Liver (tissue), 9 donors: Measurements from ENCODE around the gene MTHFD2L. TPM values are rescaled to one million over a fixed set of nuclear protein-coding genes. Genes with fewer than 3 reads are reported as not detected.

Experiments used
- DNase-seq: peaks from one replicate; pipeline ENCODE4 v3.0.0-alpha.2; 2017; ENCODE audit warnings: low spot score
- H3K27ac ChIP-seq, 2 donors: one replicate each; pipeline ENCODE4 v1.7.0; 2013; ENCODE audit warnings: inconsistent platforms in 2 of 2, low read length in 2 of 2, control low read depth in 1 of 2, low read depth in 1 of 2, mild to moderate bottlenecking in 1 of 2
- H3K27me3 ChIP-seq, 4 donors: one replicate each; pipeline versions ENCODE4 v1.6.1 to v1.7.0; 2013; ENCODE audit warnings: low read length in 3 of 4, inconsistent platforms in 1 of 4, mild to moderate bottlenecking in 1 of 4, moderate library complexity in 1 of 4; ENCODE audit not compliant: control insufficient read depth in 4 of 4, insufficient read depth in 4 of 4
- H3K36me3 ChIP-seq, 4 donors: one replicate each; pipeline versions ENCODE4 v1.6.1 to v1.7.0; 2013; ENCODE audit warnings: low read length in 3 of 4, mild to moderate bottlenecking in 3 of 4, low read depth in 1 of 4, moderate library complexity in 1 of 4; ENCODE audit not compliant: control insufficient read depth in 4 of 4, insufficient read depth in 3 of 4
- H3K4me1 ChIP-seq, 4 donors: one replicate each; pipeline versions ENCODE4 v1.6.1 to v1.7.0; 2013; ENCODE audit warnings: low read length in 3 of 4, mild to moderate bottlenecking in 3 of 4, moderate library complexity in 1 of 4; ENCODE audit not compliant: control insufficient read depth in 4 of 4, insufficient read depth in 4 of 4
- H3K4me3 ChIP-seq, 3 donors: one replicate each; pipeline versions ENCODE4 v1.6.1 to v1.7.0; 2013; ENCODE audit warnings: low read length in 3 of 3, control low read depth in 1 of 3, low read depth in 1 of 3, mild to moderate bottlenecking in 1 of 3
- H3K9ac ChIP-seq, 2 donors: one replicate each; pipeline ENCODE4 v1.7.0; 2013; ENCODE audit warnings: low read length in 2 of 2, mild to moderate bottlenecking in 2 of 2, moderate library complexity in 2 of 2, control low read depth in 1 of 2, low read depth in 1 of 2
- H3K9me3 ChIP-seq, 4 donors: one replicate each; pipeline versions ENCODE4 v1.6.1 to v1.7.0; 2013; ENCODE audit warnings: low read length in 3 of 4; ENCODE audit not compliant: control insufficient read depth in 4 of 4
- ATF3 ChIP-seq: IDR thresholded peaks from 2 replicates; pipeline ENCODE4 v1.6.1; 2016; ENCODE audit warnings: antibody characterized with exemption
- EGR1 ChIP-seq, 2 donors: IDR thresholded peaks; 2 replicates each; pipeline ENCODE4 v1.6.1; 2016 to 2018; ENCODE audit warnings: antibody characterized with exemption in 2 of 2, low read depth in 2 of 2
- GABPA ChIP-seq, 2 donors: IDR thresholded peaks in 1 of 2; conservative IDR thresholded peaks in 1 of 2; 2 replicates each; pipeline ENCODE4 v1.6.1; 2016; ENCODE audit warnings: antibody characterized with exemption in 2 of 2, mild to moderate bottlenecking in 1 of 2, moderate library complexity in 1 of 2
- HNF4A ChIP-seq, 2 donors: conservative IDR thresholded peaks; 2 replicates each; pipeline ENCODE4 v1.6.1; 2016; ENCODE audit warnings: antibody characterized with exemption in 2 of 2, mild to moderate bottlenecking in 2 of 2
- JUND ChIP-seq, 2 donors: IDR thresholded peaks; 2 replicates each; pipeline ENCODE4 v1.6.1; 2016; ENCODE audit warnings: antibody characterized with exemption in 2 of 2
- NR2F2 ChIP-seq: IDR thresholded peaks from 2 replicates; pipeline ENCODE4 v1.6.1; 2016; ENCODE audit warnings: antibody characterized with exemption
- REST ChIP-seq: IDR thresholded peaks from 2 replicates; pipeline ENCODE4 v1.6.1; 2016; ENCODE audit warnings: antibody characterized with exemption, mild to moderate bottlenecking
- TAF1 ChIP-seq: conservative IDR thresholded peaks from 2 replicates; pipeline ENCODE4 v1.6.1; 2016; ENCODE audit warnings: antibody characterized with exemption, mild to moderate bottlenecking
- WGBS: extraction: QIAGEN DNeasy Blood & Tissue Kit; methylation state at CpG from one replicate; pipeline ENCODE4 v1.1.7; 2013; 5-methylcytosine and 5-hydroxymethylcytosine counted together
- polyA plus RNA-seq, 2 donors: library from polyadenylated mRNA; stranded (reverse) in 1 of 2; unstranded in 1 of 2; fragments of 200-250 nt in 1 of 2; fragments of >200 nt in 1 of 2; fragmentation: Nextera tagmentation in 1 of 2; extraction: Ambion mirVana in 1 of 2; gene quantifications; one replicate each; pipeline versions ENCODE4 v1.2.1 to v1.2.3, GENCODE V29; 2013 to 2015
- total RNA-seq, 2 donors: library from RNA; depleted of rRNA; stranded (reverse); fragments of >200 nt; gene quantifications; one replicate each; pipeline ENCODE4 v1.2.3, GENCODE V29; 2014
- donor health status: healthy.
- donor health status: healthy.
- donor health status: healthy.
- donor health status: healthy.
- donor health status: healthy.

The MTHFD2L gene
- total and polyA plus RNA-seq, 4 donors = 7.4 to 51.5 (median 31.1) TPM

DNA sequence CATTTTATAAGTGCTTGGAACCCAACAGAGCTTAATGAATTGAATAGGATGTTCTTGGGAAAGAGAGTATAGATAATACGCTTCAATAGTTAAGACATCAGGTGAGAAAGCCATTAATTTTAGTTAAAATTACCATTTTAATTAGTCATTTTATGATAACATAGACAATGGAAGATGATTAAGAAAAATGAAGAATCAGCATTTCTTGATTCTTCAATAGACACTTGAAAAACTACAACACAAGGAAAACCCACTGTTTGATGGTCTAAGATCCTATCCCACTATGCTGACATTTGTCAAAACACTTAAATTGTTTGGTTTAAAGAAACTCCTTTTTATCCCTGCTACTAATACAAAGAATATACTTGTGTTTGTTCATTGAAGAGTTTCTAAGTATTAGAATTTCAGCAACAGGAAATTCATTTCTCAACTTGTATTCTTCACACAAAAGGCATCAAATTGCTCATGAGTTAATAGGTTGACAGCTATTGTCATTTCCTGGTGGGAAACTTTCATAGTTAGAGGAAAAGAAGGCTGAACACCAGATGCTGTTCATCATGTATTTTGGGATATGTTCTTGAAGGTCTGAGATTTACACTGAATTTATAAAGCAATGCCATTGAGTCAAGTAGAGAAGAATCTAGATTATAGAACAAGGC lies 49.3 kb upstream of the MTHFD2L start:
- TF ChIP-seq EGR1 (IDR thresholded peaks at IDR 0.05; ENCODE audit: low read depth in 2 of 2) = no peak
- no peak for TF ChIP-seq GABPA (IDR thresholded peaks at IDR 0.05 in 1 of 2, conservative IDR thresholded peaks at IDR 0.05 in 1 of 2)
- TF ChIP-seq REST = no peak
- no peak for TF ChIP-seq TAF1
- 99% methylated on average over 1 of the region's 1 CpG for WGBS
- no peaks in the 10 kb centered on the region for H3K36me3 ChIP-seq
- peak overlapping the region; percentile 53 to 55 for H3K27ac ChIP-seq
- H3K9me3 ChIP-seq = no peaks in the 10 kb centered on the region
- H3K4me1 ChIP-seq = peaks cover 15 to 40% (median 33%) of the 10 kb centered on the region in 4 donors
- no peaks in the 10 kb centered on the region for H3K27me3 ChIP-seq
- no peak for DNase-seq
- no peak overlapping the region for H3K9ac ChIP-seq
- no peak overlapping the region for H3K4me3 ChIP-seq

GRCh38 chr4:74109116-74109869 lies 48.6 kb upstream of the MTHFD2L start:
- H3K36me3 ChIP-seq = no peaks in the 10 kb centered on the region
- H3K27ac ChIP-seq = peak overlapping the region; percentile 53 to 55
- no peak overlapping the region for H3K4me3 ChIP-seq
- no peak overlapping the region for H3K9ac ChIP-seq
- H3K9me3 ChIP-seq = no peaks in the 10 kb centered on the region
- WGBS = 70% methylated on average over 3 of the region's 3 CpGs
- no peaks in the 10 kb centered on the region for H3K27me3 ChIP-seq
- TF ChIP-seq NR2F2 (peak; percentile 55), GABPA (IDR thresholded peaks at IDR 0.05 in 1 of 2, conservative IDR thresholded peaks at IDR 0.05 in 1 of 2) (no peak)
- H3K4me1 ChIP-seq = peaks cover 15 to 40% (median 28%) of the 10 kb centered on the region in 4 donors
- DNase-seq = no peak

GRCh38 chr4:74109870-74110605 lies 47.9 kb upstream of the MTHFD2L start:
- H3K27ac ChIP-seq = peak overlapping the region; percentile 53 to 55
- no peaks in the 10 kb centered on the region for H3K36me3 ChIP-seq
- H3K9ac ChIP-seq = no peak overlapping the region
- H3K9me3 ChIP-seq = no peaks in the 10 kb centered on the region
- 70% methylated on average over 6 of the region's 6 CpGs for WGBS
- no peaks in the 10 kb centered on the region for H3K27me3 ChIP-seq
- peaks cover 15 to 35% (median 23%) of the 10 kb centered on the region in 4 donors for H3K4me1 ChIP-seq
- no peak overlapping the region for H3K4me3 ChIP-seq
- DNase-seq = no peak
- TF ChIP-seq HNF4A (conservative IDR thresholded peaks at IDR 0.05) = peak in 1 of 2 donors; percentile 26
- TF ChIP-seq ATF3 = peak; percentile 33
- no peak for TF ChIP-seq JUND (IDR thresholded peaks at IDR 0.05)
